GM23338 (cell line): Measurements from ENCODE around the gene OOEP. TPM values are rescaled to one million over a fixed set of nuclear protein-coding genes. Genes with fewer than 3 reads are reported as not detected.
"Not testable (repeated sequence)": the region's sequence is repeated elsewhere in the genome, so short reads cannot be mapped to it uniquely, and the experiment has no call there.

Experiments
- ATAC-seq: fragments of 200-7000 bp; cut with Tn5 transposase; 3 replicates; pipeline ENCODE4 v1.9.1; 2020
- DNase-seq: peaks from one replicate; pipeline ENCODE4 v3.0.0-alpha.2; 2015; ENCODE audit warnings: low spot score
- H2AFZ ChIP-seq: fragments of 200-600 bp; sonication (generic); 2 replicates; pipeline ENCODE4 v1.8.0; 2016; ENCODE audit warnings: antibody characterized with exemption, mild to moderate bottlenecking, moderate library complexity
- H3F3A ChIP-seq: fragments of 200-600 bp; sonication (generic); replicated peaks from 2 replicates; pipeline ENCODE4 v1.8.0; 2017; ENCODE audit warnings: antibody characterized with exemption, mixed run types, low read depth
- H3K27ac ChIP-seq: fragments of 200-600 bp; sonication (generic); 2 replicates; pipeline ENCODE4 v1.6.1; 2016; ENCODE audit warnings: low read depth
- H3K27me3 ChIP-seq: fragments of 200-600 bp; sonication (generic); 2 replicates; pipeline ENCODE4 v1.8.0; 2016; ENCODE audit warnings: mild to moderate bottlenecking, mixed run types, moderate library complexity; ENCODE audit not compliant: insufficient read depth
- H3K36me3 ChIP-seq: fragments of 200-600 bp; sonication (generic); 2 replicates; pipeline ENCODE4 v1.8.0; 2016; ENCODE audit warnings: mild to moderate bottlenecking; ENCODE audit not compliant: insufficient read depth
- H3K4me1 ChIP-seq: fragments of 200-600 bp; sonication (generic); 2 replicates; pipeline ENCODE4 v1.8.0; 2016; ENCODE audit warnings: mild to moderate bottlenecking, moderate library complexity; ENCODE audit not compliant: insufficient read depth
- H3K4me2 ChIP-seq: fragments of 200-600 bp; sonication (generic); 2 replicates; pipeline ENCODE4 v1.7.1; 2017; ENCODE audit warnings: mixed run types
- H3K4me3 ChIP-seq: fragments of 200-600 bp; sonication (generic); 2 replicates; pipeline ENCODE4 v1.6.1; 2016; ENCODE audit warnings: mixed run types
- H3K79me2 ChIP-seq: fragments of 200-600 bp; sonication (generic); replicated peaks from 2 replicates; pipeline ENCODE4 v1.8.0; 2017; ENCODE audit warnings: mild to moderate bottlenecking; ENCODE audit not compliant: insufficient read depth
- H3K9me2 ChIP-seq: fragments of 200-600 bp; sonication (generic); 2 replicates; pipeline ENCODE4 v1.8.0; 2017; ENCODE audit not compliant: insufficient read depth
- H4K20me1 ChIP-seq: fragments of 200-600 bp; sonication (generic); replicated peaks from 2 replicates; pipeline ENCODE4 v1.8.0; 2017; ENCODE audit warnings: mild to moderate bottlenecking; ENCODE audit not compliant: insufficient read depth
- H3K27ac Mint-ChIP-seq: 2 replicates; pipeline ENCODE4 v1.8.0; 2020; ENCODE audit warnings: inconsistent platforms, mild to moderate bottlenecking, moderate library complexity, mixed read lengths
- H3K27me3 Mint-ChIP-seq: 3 replicates; pipeline ENCODE4 v1.8.0; 2022; ENCODE audit warnings: low read depth, mild to moderate bottlenecking, moderate library complexity, mixed read lengths, inconsistent platforms; ENCODE audit not compliant: insufficient read depth, poor library complexity
- H3K36me3 Mint-ChIP-seq: 3 replicates; pipeline ENCODE4 v1.8.0; 2021; ENCODE audit warnings: low read depth, mild to moderate bottlenecking, inconsistent platforms, moderate library complexity, mixed read lengths
- H3K4me1 Mint-ChIP-seq: 3 replicates; pipeline ENCODE4 v1.8.0; 2020; ENCODE audit warnings: mild to moderate bottlenecking, inconsistent platforms, mixed read lengths
- H3K4me3 Mint-ChIP-seq: 3 replicates; pipeline ENCODE4 v1.8.0; 2021; ENCODE audit warnings: moderate library complexity, mild to moderate bottlenecking, inconsistent platforms, mixed read lengths
- H3K9me3 Mint-ChIP-seq: 3 replicates; pipeline ENCODE4 v1.8.0; 2020; ENCODE audit warnings: moderate library complexity, mild to moderate bottlenecking, inconsistent platforms, mixed read lengths
- EZH2phosphoT487 ChIP-seq: fragments of 200-600 bp; sonication (generic); IDR thresholded peaks from one replicate; pipeline ENCODE4 v1.8.1; 2018; ENCODE audit warnings: antibody characterized with exemption; ENCODE audit not compliant: unreplicated experiment
- NANOG ChIP-seq: IDR thresholded peaks from 2 replicates; pipeline ENCODE4 v1.6.1; 2016; ENCODE audit warnings: antibody characterized with exemption, borderline replicate concordance
- REST ChIP-seq: IDR thresholded peaks from one replicate; pipeline ENCODE4 v1.6.1; 2018; ENCODE audit warnings: antibody characterized with exemption; ENCODE audit not compliant: unreplicated experiment
- ZNF114 ChIP-seq: fragments of 250-450 bp; sonication (Bioruptor Pico); IDR thresholded peaks from 2 replicates; pipeline ENCODE4 v1.5.0; 2020; ENCODE audit warnings: mild to moderate bottlenecking, moderate library complexity
- polyA plus RNA-seq: library from polyadenylated mRNA; unstranded; fragments of >200 nt; fragmentation: Nextera tagmentation; extraction: Ambion mirVana; gene quantifications from 2 replicates; pipeline ENCODE4 v1.2.1, GENCODE V29; 2016
- total RNA-seq: library from RNA; depleted of rRNA; stranded (reverse); fragments of >200 nt; shearing (Covaris generic); gene quantifications from 2 replicates; pipeline ENCODE4 v1.2.3, GENCODE V29; 2014
- TF ChIP-seq, protein P1 (sequence below): fragments of 250-450 bp; sonication (Bioruptor Pico); IDR thresholded peaks from 2 replicates; pipeline ENCODE4 v1.5.0; 2020; ENCODE audit warnings: mild to moderate bottlenecking, moderate library complexity

The OOEP gene
- total and polyA plus RNA-seq, 2 experiments from 2014 or later, result 0.73 TPM; not detected in 1

GRCh38 chr6:73393278-73393677 is 23.6 kb upstream of the OOEP start (continued):
- TF ChIP-seq REST, result no peak

DNA sequence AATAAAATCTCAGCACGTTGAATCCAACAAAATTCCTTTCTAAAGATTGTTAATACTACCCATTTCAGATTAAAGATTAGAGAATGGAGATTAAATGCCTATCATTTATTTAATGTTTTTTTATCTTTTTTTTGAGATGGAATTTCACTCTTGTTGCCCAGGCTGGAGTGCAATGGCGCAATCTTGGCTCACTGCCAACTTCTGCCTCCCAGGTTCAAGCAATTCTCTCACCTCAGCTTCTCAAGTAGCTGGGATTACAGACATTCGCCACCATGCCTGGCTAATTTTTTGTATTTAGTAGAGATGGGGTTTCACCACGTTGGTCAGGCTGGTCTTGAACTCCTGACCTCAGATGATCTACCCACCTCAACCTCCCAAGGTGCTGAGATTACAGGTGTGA is 22.5 kb upstream of the OOEP start:
- not testable (repeated sequence) for DNase-seq, H3K4me2 ChIP-seq, H3K4me3 ChIP-seq, H3K4me3 Mint-ChIP-seq, H3K9me3 Mint-ChIP-seq, H3F3A ChIP-seq, H3K27me3 ChIP-seq, H3K9me2 ChIP-seq, H3K36me3 ChIP-seq, H3K4me1 ChIP-seq, H4K20me1 ChIP-seq, H3K27me3 Mint-ChIP-seq, H3K27ac ChIP-seq, H2AFZ ChIP-seq, ATAC-seq, H3K36me3 Mint-ChIP-seq, H3K79me2 ChIP-seq, H3K27ac Mint-ChIP-seq
- peaks cover 10% of the 10 kb centered on the region; the same call in 2 of the 3 replicates for H3K4me1 Mint-ChIP-seq

DNA sequence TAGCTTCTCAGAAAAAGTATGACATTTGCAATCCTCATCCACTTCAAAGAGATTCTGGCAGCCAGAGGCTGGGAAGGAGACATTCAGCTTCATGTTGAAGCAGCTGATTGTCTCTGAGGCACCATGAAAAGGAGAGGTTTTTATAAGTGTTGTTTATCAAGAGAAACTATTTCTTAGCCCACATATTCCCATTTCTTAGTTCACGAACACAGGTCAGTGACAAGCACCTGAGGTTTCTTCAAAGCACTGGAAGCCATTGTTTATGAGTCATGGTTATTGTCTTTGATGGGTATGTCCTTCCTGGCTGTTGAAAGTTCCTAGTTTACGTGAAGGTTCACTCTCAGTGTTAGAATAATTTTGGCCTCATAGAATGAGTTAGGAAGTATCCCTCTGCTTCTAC is 22.0 kb upstream of the OOEP start:
- H3K4me3 ChIP-seq, result no peak overlapping the region
- no peaks in the 10 kb centered on the region for H3K36me3 ChIP-seq
- Mint-ChIP-seq H3K27me3 (peaks cover 2% of the 10 kb centered on the region), H3K4me3 (no peak overlapping the region), H3K4me1 (peaks cover 10% of the 10 kb centered on the region; the same call in 2 of the 3 replicates), H3K27ac (no peak overlapping the region), H3K9me3 (no peaks in the 10 kb centered on the region; the same call in 2 of the 3 replicates), H3K36me3 (no peaks in the 10 kb centered on the region)
- no peak overlapping the region for H3K27ac ChIP-seq
- H3K79me2 ChIP-seq, result no peaks in the 10 kb centered on the region
- H3K4me1 ChIP-seq, result peaks cover 8% of the 10 kb centered on the region
- DNase-seq, result no peak
- no peaks in the 10 kb centered on the region for H4K20me1 ChIP-seq
- H3K4me2 ChIP-seq, result no peak overlapping the region
- ATAC-seq, result no peak
- no peak overlapping the region for H2AFZ ChIP-seq
- H3K27me3 ChIP-seq, result peaks cover 4% of the 10 kb centered on the region; the same call in 1 of the 2 replicates
- H3K9me2 ChIP-seq, result no peaks in the 10 kb centered on the region
- H3F3A ChIP-seq, result 0 out of 2 replicates have a peak, but pooled peaks cover 9% of the 10 kb centered on the region
- no peak for TF ChIP-seq NANOG
- TF ChIP-seq REST, result no peak
- TF ChIP-seq, protein P1, sequence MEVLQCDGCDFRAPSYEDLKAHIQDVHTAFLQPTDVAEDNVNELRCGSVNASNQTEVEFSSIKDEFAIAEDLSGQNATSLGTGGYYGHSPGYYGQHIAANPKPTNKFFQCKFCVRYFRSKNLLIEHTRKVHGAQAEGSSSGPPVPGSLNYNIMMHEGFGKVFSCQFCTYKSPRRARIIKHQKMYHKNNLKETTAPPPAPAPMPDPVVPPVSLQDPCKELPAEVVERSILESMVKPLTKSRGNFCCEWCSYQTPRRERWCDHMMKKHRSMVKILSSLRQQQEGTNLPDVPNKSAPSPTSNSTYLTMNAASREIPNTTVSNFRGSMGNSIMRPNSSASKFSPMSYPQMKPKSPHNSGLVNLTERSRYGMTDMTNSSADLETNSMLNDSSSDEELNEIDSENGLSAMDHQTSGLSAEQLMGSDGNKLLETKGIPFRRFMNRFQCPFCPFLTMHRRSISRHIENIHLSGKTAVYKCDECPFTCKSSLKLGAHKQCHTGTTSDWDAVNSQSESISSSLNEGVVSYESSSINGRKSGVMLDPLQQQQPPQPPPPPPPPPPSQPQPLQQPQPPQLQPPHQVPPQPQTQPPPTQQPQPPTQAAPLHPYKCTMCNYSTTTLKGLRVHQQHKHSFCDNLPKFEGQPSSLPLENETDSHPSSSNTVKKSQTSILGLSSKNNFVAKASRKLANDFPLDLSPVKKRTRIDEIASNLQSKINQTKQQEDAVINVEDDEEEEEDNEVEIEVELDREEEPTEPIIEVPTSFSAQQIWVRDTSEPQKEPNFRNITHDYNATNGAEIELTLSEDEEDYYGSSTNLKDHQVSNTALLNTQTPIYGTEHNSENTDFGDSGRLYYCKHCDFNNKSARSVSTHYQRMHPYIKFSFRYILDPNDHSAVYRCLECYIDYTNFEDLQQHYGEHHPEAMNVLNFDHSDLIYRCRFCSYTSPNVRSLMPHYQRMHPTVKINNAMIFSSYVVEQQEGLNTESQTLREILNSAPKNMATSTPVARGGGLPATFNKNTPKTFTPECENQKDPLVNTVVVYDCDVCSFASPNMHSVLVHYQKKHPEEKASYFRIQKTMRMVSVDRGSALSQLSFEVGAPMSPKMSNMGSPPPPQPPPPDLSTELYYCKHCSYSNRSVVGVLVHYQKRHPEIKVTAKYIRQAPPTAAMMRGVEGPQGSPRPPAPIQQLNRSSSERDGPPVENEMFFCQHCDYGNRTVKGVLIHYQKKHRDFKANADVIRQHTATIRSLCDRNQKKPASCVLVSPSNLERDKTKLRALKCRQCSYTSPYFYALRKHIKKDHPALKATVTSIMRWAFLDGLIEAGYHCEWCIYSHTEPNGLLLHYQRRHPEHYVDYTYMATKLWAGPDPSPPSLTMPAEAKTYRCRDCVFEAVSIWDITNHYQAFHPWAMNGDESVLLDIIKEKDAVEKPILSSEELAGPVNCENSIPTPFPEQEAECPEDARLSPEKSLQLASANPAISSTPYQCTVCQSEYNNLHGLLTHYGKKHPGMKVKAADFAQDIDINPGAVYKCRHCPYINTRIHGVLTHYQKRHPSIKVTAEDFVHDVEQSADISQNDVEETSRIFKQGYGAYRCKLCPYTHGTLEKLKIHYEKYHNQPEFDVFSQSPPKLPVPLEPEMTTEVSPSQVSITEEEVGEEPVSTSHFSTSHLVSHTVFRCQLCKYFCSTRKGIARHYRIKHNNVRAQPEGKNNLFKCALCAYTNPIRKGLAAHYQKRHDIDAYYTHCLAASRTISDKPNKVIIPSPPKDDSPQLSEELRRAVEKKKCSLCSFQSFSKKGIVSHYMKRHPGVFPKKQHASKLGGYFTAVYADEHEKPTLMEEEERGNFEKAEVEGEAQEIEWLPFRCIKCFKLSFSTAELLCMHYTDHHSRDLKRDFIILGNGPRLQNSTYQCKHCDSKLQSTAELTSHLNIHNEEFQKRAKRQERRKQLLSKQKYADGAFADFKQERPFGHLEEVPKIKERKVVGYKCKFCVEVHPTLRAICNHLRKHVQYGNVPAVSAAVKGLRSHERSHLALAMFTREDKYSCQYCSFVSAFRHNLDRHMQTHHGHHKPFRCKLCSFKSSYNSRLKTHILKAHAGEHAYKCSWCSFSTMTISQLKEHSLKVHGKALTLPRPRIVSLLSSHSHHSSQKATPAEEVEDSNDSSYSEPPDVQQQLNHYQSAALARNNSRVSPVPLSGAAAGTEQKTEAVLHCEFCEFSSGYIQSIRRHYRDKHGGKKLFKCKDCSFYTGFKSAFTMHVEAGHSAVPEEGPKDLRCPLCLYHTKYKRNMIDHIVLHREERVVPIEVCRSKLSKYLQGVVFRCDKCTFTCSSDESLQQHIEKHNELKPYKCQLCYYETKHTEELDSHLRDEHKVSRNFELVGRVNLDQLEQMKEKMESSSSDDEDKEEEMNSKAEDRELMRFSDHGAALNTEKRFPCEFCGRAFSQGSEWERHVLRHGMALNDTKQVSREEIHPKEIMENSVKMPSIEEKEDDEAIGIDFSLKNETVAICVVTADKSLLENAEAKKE (CRISPR knock-in tag), result no peak
- no peak for TF ChIP-seq ZNF114 (CRISPR knock-in tag)
- TF ChIP-seq EZH2phosphoT487, result no peak
